Measurements from ENCODE around the gene KCTD3.
A peak's percentile ranks its signal among the peaks of the same experiment; 100 is the strongest.

Gene KCTD3

DNA sequence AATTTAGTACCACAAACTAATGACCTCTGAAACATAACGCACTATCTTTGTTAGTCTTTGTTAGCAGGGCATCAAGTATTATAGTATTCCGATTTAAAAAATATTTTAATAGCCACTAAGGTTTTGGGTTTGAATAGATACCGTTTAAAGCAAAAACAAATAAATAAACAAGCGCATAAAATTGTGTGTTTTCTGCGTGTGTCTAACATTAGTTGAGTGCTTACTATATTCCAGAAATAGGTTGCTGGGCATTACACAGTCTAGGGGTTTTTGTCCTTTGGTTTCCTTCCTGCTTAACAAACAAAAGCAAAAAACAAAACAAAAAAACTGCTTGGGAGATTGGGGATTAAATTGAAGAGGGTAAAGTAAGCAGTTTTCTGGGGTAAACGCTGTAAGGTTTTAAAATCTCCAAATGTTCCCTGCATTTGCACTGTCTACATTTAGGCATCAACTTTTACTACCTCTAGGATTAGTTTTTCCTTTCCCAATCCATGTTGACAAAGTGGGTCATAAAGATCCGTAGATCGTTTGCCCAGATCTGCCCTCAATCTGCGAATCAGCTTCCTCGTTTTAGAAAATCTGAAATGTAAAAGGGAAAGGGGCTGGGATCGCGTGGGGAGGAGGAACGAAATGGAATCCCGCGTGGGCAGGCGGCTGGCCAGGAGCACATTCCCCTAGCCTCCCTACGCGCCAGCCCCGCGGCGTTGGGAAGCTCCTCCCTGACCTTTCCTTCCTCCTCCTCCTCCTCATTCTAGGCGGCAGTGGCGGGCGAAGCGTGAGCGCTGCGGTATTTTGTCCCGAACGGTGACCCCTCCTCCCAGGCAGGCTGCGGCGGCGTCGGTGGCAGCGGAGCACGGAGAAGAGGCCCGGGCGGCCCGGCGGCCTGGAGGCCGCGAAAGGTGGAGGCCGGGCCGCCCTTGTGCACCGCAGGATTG is at the start of gene KCTD3:
KCTD3 (plus strand) TSS at position 749 of the 935 bp plus-strand sequence. CDS start 382 bp downstream, outside the sequence.
- peak; percentile 79 for DNase-seq

DNA sequence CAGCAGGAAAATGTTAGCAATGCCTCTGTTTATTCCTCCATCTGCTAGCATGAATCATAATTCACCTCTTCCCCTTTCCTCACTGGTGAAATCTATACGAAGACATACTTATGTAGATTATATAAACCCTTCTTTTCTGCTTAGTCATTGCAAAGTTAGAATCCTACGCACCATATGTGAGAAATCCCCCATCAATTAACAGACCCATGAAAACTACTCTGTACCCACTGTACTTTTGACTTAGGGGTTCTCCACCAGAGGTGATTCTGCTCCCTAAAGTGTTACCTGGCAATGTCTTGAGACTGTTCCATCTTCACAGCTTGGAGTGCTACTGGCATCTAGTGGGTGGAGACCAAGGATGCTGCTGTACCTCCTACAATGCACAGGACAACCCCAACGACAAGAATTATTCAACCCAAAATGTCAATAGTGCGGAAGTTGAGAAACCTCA is 49.6 kb upstream of the KCTD3 start:
- no peak for DNase-seq

DNA sequence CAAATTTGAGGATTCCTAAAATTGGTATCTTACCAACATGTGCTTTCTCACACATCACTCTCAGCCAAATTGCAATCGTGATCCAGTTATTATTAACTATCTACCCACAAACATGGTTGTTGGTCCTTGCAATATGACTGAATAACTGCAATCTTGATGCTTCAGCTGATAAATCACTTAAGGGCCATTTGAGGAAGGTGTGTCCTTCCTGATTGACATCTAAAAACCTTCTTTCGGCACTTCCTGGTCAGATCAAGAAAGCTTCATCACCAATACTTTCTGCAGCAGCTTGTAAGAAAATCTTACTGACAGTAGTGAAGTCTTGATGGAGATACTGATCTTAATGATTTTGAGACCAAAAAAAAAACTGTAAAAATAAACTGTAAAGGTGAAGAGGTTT is 48.5 kb upstream of the KCTD3 start:
- no peak for DNase-seq

- DNase-seq: no peak
These were observed 45.8 kb upstream of the KCTD3 start for GRCh38 chr1:215521279-215521678.

GRCh38 chr1:215523128-215523861 is 43.8 kb upstream of the KCTD3 start:
- no peak for DNase-seq

GRCh38 chr1:215523906-215524305 is 43.2 kb upstream of the KCTD3 start:
- DNase-seq: no peak

DNA sequence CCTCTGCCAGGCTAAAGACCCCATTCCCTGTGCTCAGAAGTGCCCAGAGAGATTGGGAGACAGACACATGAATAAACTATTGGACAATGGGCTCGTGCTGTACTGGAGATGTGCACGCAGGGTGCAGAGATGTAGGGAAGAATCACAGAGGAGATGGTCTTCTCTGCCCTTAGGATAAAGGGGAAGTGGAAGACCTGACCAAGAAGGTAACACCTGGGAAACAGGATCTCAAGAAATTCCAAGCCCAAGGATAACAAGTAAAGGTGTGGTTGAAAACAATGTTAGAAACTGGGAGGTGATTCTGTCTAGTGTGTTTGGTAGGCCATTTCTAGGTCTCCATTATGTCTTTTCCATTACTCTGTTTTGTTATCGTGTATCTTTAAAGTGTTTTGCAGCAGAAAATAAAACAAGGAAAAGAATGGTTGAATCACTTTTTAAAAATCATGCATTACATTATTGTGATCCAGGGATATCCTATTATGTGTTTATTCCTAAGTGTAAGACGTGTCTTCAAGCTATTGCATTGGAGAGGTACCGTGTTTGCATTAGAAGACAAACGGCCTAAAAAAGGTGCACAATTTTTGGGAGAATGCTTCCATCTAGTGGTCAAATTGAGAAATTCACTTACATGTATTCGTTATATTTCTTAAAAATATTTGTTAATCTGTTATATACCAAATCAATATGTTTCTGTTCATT is 40.8 kb upstream of the KCTD3 start:
- peak; percentile 39 for DNase-seq

DNA sequence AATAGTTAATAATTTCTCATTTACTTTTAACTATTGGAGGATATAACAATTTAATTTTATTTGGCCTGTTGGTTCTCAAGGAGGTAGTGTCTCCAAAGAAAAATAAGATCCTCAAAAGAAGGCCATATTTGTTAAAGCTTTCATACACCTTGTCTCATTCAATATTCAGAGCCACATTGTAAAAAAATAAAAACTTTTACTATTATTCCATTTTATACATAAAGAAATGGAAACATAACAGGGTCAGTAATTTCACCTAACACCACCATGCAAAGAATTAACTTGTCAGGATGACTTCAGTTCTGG is 40.3 kb upstream of the KCTD3 start:
- DNase-seq: no peak

- DNase-seq: no peak
These were observed 38.0 kb upstream of the KCTD3 start for GRCh38 chr1:215529111-215529510.

- DNase-seq: no peak
These were observed 37.5 kb upstream of the KCTD3 start for GRCh38 chr1:215529571-215529970.

DNA sequence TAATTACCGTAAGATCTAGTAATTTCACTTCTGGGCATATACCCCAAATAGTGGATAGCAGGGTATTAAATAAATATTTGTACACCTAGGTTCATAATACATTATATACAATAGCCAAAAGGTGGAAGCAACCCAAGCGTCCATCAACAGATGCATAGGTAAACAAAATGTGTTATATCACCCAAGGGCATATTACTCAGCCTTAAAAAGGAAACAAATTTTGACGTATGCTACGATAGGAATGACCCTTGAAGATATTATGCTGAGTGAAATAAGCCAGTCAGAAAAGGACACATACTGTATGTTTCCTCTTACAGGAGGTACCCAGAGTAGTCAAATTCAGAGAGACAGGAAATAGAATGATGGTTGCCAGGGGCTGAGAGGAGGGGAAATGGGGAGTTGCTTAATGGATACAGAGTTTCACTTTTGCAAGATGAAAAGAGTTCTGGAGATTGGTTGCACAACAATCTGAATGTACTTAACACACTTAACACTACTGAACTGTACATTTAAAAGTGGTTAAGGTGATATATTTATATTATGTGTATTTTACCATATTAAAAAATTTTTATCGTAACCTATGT is 36.6 kb upstream of the KCTD3 start:
- no peak for DNase-seq

GRCh38 chr1:215539803-215540570 is 27.1 kb upstream of the KCTD3 start:
- no peak for DNase-seq

GRCh38 chr1:215542301-215542700 is 24.8 kb upstream of the KCTD3 start:
- DNase-seq: no peak

GRCh38 chr1:215543191-215543606 is 23.9 kb upstream of the KCTD3 start:
- no peak for DNase-seq

DNA sequence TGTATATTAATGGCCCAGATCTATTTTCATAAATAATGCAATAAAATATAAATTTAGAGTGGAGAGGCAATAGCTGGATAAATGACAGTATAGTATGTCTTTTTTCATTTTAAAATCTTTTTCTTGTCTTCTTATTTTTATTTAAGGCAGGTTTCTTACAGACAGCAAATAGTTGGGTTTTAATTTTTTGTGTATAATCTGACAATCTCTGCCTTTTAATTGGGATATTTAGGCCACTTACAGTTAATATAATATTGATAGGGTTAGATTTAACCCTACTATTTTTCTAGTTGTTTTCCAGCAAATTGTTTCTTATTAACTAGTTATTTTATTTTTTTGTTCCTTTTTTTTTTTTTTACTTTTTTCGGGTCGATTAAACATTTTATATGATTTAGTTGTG is 23.3 kb upstream of the KCTD3 start:
- no peak for DNase-seq

DNA sequence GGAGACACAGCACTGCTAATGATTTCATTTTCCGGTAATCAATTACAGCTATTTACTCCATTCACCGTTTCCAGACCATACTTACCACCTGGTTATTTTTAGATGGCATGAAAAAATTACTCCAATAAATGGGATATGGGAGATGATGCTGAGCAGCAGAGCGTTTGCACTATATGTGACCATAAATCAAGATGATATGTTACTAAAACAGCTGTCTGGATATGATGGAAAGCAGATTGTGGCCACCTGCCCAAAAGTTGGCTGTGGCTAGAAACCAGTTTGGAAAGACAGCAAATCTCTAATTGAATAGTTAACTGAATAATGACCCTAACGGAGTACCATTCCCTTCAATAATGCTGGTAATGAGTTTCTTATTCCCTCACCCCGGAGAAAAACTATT is 22.5 kb upstream of the KCTD3 start:
- DNase-seq: no peak

DNA sequence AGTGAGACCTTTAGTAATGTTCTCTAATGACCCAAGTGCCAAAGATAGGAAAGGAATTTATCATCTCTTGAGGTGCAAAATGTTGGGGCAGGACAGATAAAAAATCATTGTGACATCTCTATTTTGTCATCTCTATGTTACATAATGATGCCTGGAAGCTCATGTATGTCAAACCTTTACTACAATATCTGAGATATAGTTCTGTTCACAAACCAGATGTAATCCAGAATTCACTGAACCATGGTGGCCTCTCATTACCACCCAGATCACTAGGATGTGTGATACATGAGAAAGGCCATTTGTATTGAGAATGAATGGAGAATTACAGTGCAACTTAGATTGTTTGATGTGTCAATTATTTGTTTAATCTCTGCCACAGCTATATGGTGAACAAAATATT is 22.0 kb upstream of the KCTD3 start:
- DNase-seq: no peak

DNA sequence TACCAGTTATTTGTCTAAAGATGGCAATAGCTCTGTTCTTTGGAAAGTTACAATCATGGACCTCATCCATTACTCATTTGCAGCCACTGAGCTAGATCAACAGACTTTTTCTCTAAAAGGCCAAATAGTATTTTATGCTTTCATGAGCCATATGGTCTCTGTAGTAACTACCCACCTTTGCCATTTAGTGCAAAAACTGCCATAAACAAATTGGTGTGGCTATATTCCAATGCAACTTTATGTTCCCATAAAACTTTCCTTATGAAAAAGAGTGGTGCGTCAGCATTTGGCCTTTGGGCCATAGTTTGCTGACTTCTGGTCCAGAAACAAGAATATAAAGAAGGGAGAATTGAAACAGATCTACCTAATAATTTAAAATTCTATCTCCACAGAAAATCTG is 20.1 kb upstream of the KCTD3 start:
- no peak for DNase-seq

GRCh38 chr1:215551806-215552205 is 15.3 kb upstream of the KCTD3 start:
- DNase-seq: no peak

GRCh38 chr1:215554865-215555264 is 12.2 kb upstream of the KCTD3 start:
- no peak for DNase-seq

GRCh38 chr1:215555531-215555930 is 11.6 kb upstream of the KCTD3 start:
- DNase-seq: no peak

DNA sequence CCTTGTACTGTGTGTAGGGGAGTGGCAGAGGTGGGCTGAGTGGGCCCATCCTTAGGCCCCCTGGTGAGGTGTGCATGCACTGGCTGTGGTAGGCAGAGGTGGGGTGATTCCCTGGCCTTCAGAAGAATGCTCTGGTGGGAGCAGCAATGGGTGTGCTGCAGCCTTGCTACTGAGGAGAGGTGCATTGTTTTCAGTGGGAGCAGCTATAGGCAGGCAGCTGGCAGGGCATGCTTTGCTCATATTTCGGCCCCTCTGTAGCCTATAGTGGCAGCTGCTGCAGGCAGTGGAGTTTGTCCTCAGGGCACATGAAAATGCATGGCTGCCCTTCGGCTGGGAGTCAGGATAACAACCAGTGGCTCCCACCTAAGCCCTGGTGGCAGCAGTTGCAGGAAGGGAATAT is 10.1 kb upstream of the KCTD3 start:
- no peak for DNase-seq
